Measurements from ENCODE around the gene IL6R. TPM values are rescaled to one million over a fixed set of nuclear protein-coding genes. Genes with fewer than 3 reads are reported as not detected.

The IL6R gene
- total RNA-seq, 2 experiments from 2014 or later: 2.2 to 2.5 TPM

GRCh38 chr1:154495496-154496273 is 90.5 kb downstream of the IL6R start:
- TF ChIP-seq CTCF (IDR thresholded peaks at IDR 0.05): no peak
- POLR2A ChIA-PET: interaction anchor here (0.6 kb wide), 1 partner anchor 126 kb away, joined by 4 read pairs; no protein-coding TSS in a partner anchor
- H3K27me3 Mint-ChIP-seq: peaks cover 21% of the 10 kb centered on the region
- H3K36me3 Mint-ChIP-seq (ENCODE audit: low read depth): no peaks in the 10 kb centered on the region
- no peak overlapping the region for H3K4me3 Mint-ChIP-seq
- ATAC-seq (no peak), DNase-seq (no peak)
- H3K27ac Mint-ChIP-seq: no peak overlapping the region
- CTCF ChIA-PET: interaction anchor here (0.9 to 3.3 kb wide), 5 partner anchors 15 to 161 kb away, joined by 4 to 8 read pairs (median 5); no protein-coding TSS in a partner anchor
- intact Hi-C loops (cut with micrococcal nuclease): no loop called here
- H3K4me1 Mint-ChIP-seq (ENCODE audit: low read depth): peaks cover 42% of the 10 kb centered on the region
- no peaks in the 10 kb centered on the region for H3K9me3 Mint-ChIP-seq

DNA sequence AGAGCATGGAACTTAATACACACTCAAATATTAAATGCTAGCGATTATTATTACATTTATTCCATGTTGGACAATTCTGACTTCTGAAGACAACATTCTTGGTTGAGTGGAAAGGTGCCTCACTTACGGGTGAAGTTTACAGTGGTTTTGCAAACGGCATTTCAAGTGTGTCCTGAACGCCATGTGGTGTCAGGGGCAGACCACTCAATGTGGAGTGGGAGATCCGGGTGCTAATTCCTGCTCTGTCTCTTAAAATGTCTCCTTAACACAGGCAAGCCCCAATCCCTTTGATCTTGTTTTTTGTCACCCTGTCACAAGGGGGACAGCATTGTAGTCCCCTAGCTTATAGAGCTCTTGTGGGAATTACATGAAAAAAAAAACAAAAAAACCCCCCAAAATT is 91.2 kb downstream of the IL6R start:
- H3K27ac Mint-ChIP-seq: no peak overlapping the region
- POLR2A ChIA-PET: interaction anchor here (0.6 to 0.9 kb wide), 3 partner anchors 49 to 127 kb away, joined by 3 to 4 read pairs (median 4); no protein-coding TSS in a partner anchor
- CTCF ChIA-PET: interaction anchor here (0.7 to 3.3 kb wide), 4 partner anchors 15 to 64 kb away, joined by 3 to 8 read pairs (median 4); no protein-coding TSS in a partner anchor
- peaks cover 27% of the 10 kb centered on the region for H3K27me3 Mint-ChIP-seq
- ATAC-seq (no peak), DNase-seq (no peak)
- intact Hi-C loops (cut with micrococcal nuclease): no loop called here
- TF ChIP-seq CTCF (IDR thresholded peaks at IDR 0.05): no peak
- no peaks in the 10 kb centered on the region for H3K36me3 Mint-ChIP-seq (ENCODE audit: low read depth)
- no peak overlapping the region for H3K4me3 Mint-ChIP-seq
- H3K9me3 Mint-ChIP-seq: no peaks in the 10 kb centered on the region
- peaks cover 42% of the 10 kb centered on the region for H3K4me1 Mint-ChIP-seq (ENCODE audit: low read depth)

DNA sequence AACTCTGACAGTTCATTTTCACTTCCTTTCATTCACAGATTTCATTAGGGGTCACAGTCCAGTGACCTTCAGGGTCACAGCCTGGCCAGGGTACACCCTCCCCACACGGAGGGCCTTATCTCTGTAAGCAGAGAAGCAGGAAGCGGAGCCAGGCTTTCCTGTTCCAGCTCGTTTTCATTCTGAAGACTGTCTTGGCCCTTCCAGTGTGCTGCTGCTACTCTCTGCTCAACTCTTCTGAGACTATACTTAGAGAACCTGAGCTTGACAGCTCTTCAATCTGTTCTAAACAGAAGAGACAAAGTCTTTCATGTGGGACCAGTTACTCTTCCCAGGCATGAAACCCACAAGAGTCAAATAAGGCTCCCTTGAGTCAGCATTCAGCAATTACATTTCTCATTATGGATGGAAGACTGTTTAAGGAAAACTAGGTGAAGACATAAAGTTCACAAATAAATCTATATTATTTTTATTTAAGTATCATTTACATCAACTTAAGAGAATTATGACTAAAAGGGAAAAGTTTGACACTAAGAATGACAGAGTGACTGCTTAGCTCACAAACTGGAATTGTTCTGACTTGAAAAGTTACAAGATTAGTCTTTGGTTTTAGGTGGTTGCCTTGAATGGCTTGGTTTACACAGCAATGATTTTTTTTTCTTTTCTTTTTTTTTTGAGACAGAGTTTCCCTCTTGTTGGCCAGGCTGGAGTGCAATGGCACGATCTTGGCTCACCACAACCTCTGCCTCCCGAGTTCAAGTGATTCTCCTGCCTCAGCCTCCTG is 92.1 kb downstream of the IL6R start:
- Mint-ChIP-seq H3K27ac (peak overlapping the region; percentile 8), H3K4me3 (no peak overlapping the region)
- ATAC-seq: peak; percentile 35

GRCh38 chr1:154499446-154499845 is 94.3 kb downstream of the IL6R start:
- peak; percentile 74 for ATAC-seq
- Mint-ChIP-seq H3K4me3 (no peak overlapping the region), H3K4me1 (ENCODE audit: low read depth) (peaks cover 19% of the 10 kb centered on the region), H3K9me3 (no peaks in the 10 kb centered on the region), H3K27me3 (peaks cover 40% of the 10 kb centered on the region), H3K36me3 (ENCODE audit: low read depth) (no peaks in the 10 kb centered on the region), H3K27ac (no peak overlapping the region)
- TF ChIP-seq CTCF (IDR thresholded peaks at IDR 0.05): no peak
- intact Hi-C loops (cut with micrococcal nuclease): no loop called here
- peak; percentile 16 for DNase-seq
- ChIA-PET POLR2A (no interaction called here), CTCF (interaction anchor here (1.1 to 1.5 kb wide), 3 partner anchors 11 to 47 kb away, joined by 3 to 5 read pairs (median 4); no protein-coding TSS in a partner anchor)

More for the DNA sequence above, 92.1 kb downstream of the IL6R start:
- ChIA-PET POLR2A (interaction anchor here (0.6 to 0.9 kb wide), 2 partner anchors 48 to 183 kb away, joined by 3 read pairs; no protein-coding TSS in a partner anchor), CTCF (interaction anchor here (0.7 to 3.3 kb wide), 5 partner anchors 16 to 65 kb away, joined by 3 to 8 read pairs (median 4); no protein-coding TSS in a partner anchor)
- H3K4me1 Mint-ChIP-seq (ENCODE audit: low read depth): peaks cover 37% of the 10 kb centered on the region
- no peaks in the 10 kb centered on the region for H3K36me3 Mint-ChIP-seq (ENCODE audit: low read depth)
- DNase-seq: no peak
- no peak for TF ChIP-seq CTCF (IDR thresholded peaks at IDR 0.05)
- H3K27me3 Mint-ChIP-seq: peaks cover 25% of the 10 kb centered on the region
- intact Hi-C loops (cut with micrococcal nuclease): no loop called here
- H3K9me3 Mint-ChIP-seq: no peaks in the 10 kb centered on the region
